ENCODE data around the gene PALM2AKAP2.

PALM2AKAP2 gene

DNA sequence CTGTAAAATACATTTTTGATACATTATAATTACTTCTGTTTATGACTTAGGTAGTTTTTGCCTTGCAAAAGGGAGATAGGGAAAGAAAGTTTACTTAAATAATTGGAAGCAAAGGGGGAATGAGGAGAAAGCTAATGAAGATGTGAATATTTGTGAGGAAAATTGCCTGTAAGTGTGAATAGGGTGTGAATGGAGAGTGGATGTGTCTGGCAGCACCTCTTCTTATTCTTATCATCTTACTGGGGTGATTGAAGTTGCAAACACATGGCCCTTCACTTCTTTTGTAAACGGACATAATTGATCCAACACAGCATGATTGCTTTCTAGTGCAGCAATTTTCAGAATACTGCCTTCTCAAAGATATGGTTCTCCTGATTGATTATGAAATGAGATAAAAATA is 46.6 kb downstream of the PALM2AKAP2 start:
- H3K4me3 ChIP-seq (IDR thresholded peaks at IDR 0.05; ENCODE audit: insufficient read depth, low read depth, low read length): no peak overlapping the region
- no peak overlapping the region for H2AFZ ChIP-seq (ENCODE audit: low read depth)
- H4K20me1 ChIP-seq (ENCODE audit: insufficient read depth): no peaks in the 10 kb centered on the region
- no peaks in the 10 kb centered on the region for H3K27me3 ChIP-seq (ENCODE audit: insufficient read depth, low read depth)
- no peaks in the 10 kb centered on the region for H3K4me1 ChIP-seq (ENCODE audit: low read depth, poor library complexity, severe bottlenecking)
- H3K79me2 ChIP-seq (ENCODE audit: insufficient read depth, low read depth): no peaks in the 10 kb centered on the region
- TF ChIP-seq, protein P1, sequence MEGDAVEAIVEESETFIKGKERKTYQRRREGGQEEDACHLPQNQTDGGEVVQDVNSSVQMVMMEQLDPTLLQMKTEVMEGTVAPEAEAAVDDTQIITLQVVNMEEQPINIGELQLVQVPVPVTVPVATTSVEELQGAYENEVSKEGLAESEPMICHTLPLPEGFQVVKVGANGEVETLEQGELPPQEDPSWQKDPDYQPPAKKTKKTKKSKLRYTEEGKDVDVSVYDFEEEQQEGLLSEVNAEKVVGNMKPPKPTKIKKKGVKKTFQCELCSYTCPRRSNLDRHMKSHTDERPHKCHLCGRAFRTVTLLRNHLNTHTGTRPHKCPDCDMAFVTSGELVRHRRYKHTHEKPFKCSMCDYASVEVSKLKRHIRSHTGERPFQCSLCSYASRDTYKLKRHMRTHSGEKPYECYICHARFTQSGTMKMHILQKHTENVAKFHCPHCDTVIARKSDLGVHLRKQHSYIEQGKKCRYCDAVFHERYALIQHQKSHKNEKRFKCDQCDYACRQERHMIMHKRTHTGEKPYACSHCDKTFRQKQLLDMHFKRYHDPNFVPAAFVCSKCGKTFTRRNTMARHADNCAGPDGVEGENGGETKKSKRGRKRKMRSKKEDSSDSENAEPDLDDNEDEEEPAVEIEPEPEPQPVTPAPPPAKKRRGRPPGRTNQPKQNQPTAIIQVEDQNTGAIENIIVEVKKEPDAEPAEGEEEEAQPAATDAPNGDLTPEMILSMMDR (conservative IDR thresholded peaks at IDR 0.05; ENCODE audit: low read depth, low read length): no peak
- no peak overlapping the region for H3K4me2 ChIP-seq
- no peaks in the 10 kb centered on the region for H3K36me3 ChIP-seq (ENCODE audit: insufficient read depth)
- no peak overlapping the region for H3K9ac ChIP-seq
- no peak overlapping the region for H3K27ac ChIP-seq

DNA sequence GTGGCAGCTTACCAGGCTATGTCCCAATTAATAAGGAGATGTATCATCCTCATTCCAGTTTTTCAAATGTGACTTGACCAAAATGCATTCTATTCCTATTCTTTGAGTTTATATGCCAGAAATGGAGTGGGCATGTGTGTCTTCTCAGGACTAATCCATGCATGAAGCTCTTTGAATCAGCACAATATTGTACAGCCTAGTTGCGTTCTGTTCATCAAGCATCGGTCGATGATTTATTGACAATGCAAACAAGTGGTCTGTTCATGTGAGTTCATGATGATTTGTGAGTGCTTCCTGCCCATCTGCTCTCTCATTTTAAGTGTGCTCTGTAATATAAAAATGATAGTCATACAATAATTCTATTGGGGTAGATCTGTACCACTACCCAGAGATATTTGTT is 48.3 kb downstream of the PALM2AKAP2 start:
- H3K4me3 ChIP-seq (IDR thresholded peaks at IDR 0.05; ENCODE audit: insufficient read depth, low read depth, low read length): no peak overlapping the region
- TF ChIP-seq, protein P1 (conservative IDR thresholded peaks at IDR 0.05; ENCODE audit: low read depth, low read length): no peak

More for the DNA sequence above, 48.3 kb downstream of the PALM2AKAP2 start:
- Histone ChIP-seq H3K79me2 (ENCODE audit: insufficient read depth, low read depth) (no peaks in the 10 kb centered on the region), H3K4me1 (ENCODE audit: low read depth, poor library complexity, severe bottlenecking) (no peaks in the 10 kb centered on the region), H3K9ac (no peak overlapping the region), H3K27me3 (ENCODE audit: insufficient read depth, low read depth) (no peaks in the 10 kb centered on the region), H4K20me1 (ENCODE audit: insufficient read depth) (no peaks in the 10 kb centered on the region), H2AFZ (ENCODE audit: low read depth) (no peak overlapping the region), H3K36me3 (ENCODE audit: insufficient read depth) (no peaks in the 10 kb centered on the region), H3K27ac (no peak overlapping the region), H3K4me2 (no peak overlapping the region)
